Activated T-cell treated with anti-CD3 and anti-CD28 coated beads, Interleukin-2, amount 50 U/mL, for 72 hours (primary cell): ENCODE data around the gene GAA. TPM values are rescaled to one million over a fixed set of nuclear protein-coding genes. Genes with fewer than 3 reads are reported as not detected.

Experiments used
- ATAC-seq, 2 donors: fragments of 150-1000 bp; cut with Tn5 transposase; replicated peaks in 1 of 2; 2 replicates each; pipeline ENCODE4 v1.10.0; 2021; ENCODE audit warnings: moderate library complexity in 2 of 2, mild to moderate bottlenecking in 1 of 2
- DNase-seq, 2 donors: peaks; one replicate each; pipeline ENCODE4 v3.0.0; 2021 to 2022; ENCODE audit warnings: mixed read lengths in 1 of 2
- H3K27ac Mint-ChIP-seq: one replicate; pipeline ENCODE4 v1.8.0; 2022; ENCODE audit warnings: mild to moderate bottlenecking, moderate library complexity, mixed read lengths
- H3K27me3 Mint-ChIP-seq: one replicate; pipeline ENCODE4 v1.8.0; 2022; ENCODE audit warnings: low read depth, mixed read lengths
- H3K36me3 Mint-ChIP-seq, 2 donors: one replicate each; pipeline ENCODE4 v1.8.0; 2022; ENCODE audit warnings: mixed read lengths in 2 of 2, mild to moderate bottlenecking in 1 of 2; ENCODE audit not compliant: insufficient read depth in 2 of 2
- H3K4me1 Mint-ChIP-seq: one replicate; pipeline ENCODE4 v1.8.0; 2022; ENCODE audit warnings: low read depth, mixed read lengths
- H3K4me3 Mint-ChIP-seq, 2 donors: one replicate each; pipeline ENCODE4 v1.8.0; 2022; ENCODE audit warnings: mild to moderate bottlenecking in 2 of 2, mixed read lengths in 2 of 2, moderate library complexity in 2 of 2
- H3K9me3 Mint-ChIP-seq, 2 donors: one replicate each; pipeline ENCODE4 v1.8.0; 2022; ENCODE audit warnings: mixed read lengths in 2 of 2
- total RNA-seq, 2 donors: library from RNA; stranded (reverse); gene quantifications; one replicate each; pipeline ENCODE4 v1.2.3, GENCODE V29; 2022

GAA gene
- total RNA-seq, 2 donors from 2014 or later: 31.7 to 37.1 TPM

DNA sequence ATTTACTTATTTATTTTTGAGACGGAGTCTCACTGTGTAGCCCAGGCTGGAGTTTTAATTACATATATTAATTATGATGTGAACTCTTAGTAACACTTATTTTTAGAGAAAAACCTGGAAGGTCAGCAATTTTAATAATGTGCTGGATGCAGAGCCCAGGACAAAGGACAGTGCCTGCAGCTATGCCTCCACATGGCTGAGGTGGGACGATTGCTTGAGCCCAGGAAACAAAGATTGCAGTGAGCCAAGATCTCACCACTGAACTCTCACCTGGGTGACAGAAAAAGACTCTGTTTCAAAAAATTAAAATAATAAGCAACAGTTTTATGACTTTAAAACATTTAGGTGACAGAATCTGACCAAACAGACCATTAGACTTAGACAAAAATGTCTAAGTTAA is 57.5 kb downstream of the GAA start:
- Mint-ChIP-seq H3K4me1 (no peaks in the 10 kb centered on the region), H3K27ac (no peak overlapping the region), H3K9me3 (peaks cover 0 to 2% of the 10 kb centered on the region in 2 donors), H3K36me3 (peaks cover 0 to 3% of the 10 kb centered on the region in 2 donors), H3K4me3 (no peak overlapping the region), H3K27me3 (peaks cover 16% of the 10 kb centered on the region)
- no peak for ATAC-seq
- no peak for DNase-seq

DNA sequence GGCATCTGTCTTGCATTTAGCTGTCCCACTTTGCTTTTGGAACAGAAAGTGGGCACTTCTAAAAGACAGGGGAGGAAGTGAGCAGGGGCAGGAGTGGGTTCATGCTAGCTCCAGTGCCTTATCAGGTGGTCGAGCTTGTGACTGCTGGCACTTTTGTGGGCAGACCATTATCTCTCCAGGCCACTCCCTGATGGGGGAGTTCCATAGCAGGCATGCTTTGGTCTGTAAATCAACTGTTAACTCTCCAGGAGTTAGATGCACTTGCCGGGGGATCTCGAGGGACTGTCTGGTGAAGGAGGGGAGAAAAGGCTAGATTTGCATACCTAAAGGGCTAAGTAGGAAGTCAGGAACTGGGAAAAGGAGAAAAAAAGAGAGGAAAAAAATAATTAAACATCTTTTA is 59.2 kb downstream of the GAA start:
- H3K9me3 Mint-ChIP-seq: no peaks in the 10 kb centered on the region
- no peak overlapping the region for H3K4me3 Mint-ChIP-seq
- H3K27me3 Mint-ChIP-seq: peaks cover 16% of the 10 kb centered on the region
- DNase-seq: no peak
- H3K36me3 Mint-ChIP-seq: peaks cover 0 to 3% of the 10 kb centered on the region in 2 donors
- ATAC-seq: no peak
- H3K4me1 Mint-ChIP-seq: no peaks in the 10 kb centered on the region
- H3K27ac Mint-ChIP-seq: no peak overlapping the region

DNA sequence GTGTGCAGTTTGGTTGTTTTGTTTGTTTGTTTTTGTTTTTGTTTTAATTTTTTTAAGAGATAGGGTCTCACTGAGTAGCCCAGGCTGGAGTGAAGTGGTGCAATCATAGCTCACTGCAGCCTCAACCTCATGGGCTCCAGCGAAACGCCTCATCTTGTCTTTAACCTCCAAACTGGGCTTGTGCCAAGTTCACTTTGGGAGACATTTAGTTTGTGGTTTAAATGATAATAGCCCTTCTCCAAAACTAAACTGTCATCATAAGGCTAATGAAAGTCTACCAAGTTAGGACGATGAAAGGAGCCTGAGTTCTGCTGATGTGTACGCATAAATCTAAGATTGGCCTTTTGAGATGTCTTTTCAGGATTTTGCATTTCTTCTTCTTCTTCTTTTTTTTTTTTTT is 62.0 kb downstream of the GAA start:
- Mint-ChIP-seq H3K9me3 (no peaks in the 10 kb centered on the region), H3K27ac (no peak overlapping the region), H3K4me1 (no peaks in the 10 kb centered on the region), H3K36me3 (no peaks in the 10 kb centered on the region), H3K27me3 (peaks cover 16% of the 10 kb centered on the region), H3K4me3 (no peak overlapping the region)
- ATAC-seq (no peak), DNase-seq (no peak)

DNA sequence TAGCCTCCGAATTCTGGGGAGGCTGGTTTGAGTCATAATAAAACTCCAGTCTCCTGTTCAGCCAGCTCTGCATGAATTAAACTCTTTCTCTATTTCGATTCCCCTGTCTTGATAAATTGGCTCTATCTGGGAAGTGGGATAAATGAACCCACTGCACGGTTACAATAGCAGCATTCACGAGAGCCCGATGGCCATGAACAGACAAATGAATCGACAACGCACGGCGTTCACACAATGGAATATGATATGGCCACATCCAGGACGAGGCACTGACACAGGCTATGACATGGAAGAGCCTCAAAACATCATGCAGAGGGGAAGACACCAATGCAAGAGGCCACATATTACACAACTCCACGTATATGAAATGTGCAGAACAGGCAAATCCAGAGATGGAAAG is 62.8 kb downstream of the GAA start:
- DNase-seq (no peak), ATAC-seq (no peak)
- Mint-ChIP-seq H3K4me3 (no peak overlapping the region), H3K4me1 (no peaks in the 10 kb centered on the region), H3K9me3 (no peaks in the 10 kb centered on the region), H3K36me3 (no peaks in the 10 kb centered on the region), H3K27ac (no peak overlapping the region), H3K27me3 (peaks cover 21% of the 10 kb centered on the region)

DNA sequence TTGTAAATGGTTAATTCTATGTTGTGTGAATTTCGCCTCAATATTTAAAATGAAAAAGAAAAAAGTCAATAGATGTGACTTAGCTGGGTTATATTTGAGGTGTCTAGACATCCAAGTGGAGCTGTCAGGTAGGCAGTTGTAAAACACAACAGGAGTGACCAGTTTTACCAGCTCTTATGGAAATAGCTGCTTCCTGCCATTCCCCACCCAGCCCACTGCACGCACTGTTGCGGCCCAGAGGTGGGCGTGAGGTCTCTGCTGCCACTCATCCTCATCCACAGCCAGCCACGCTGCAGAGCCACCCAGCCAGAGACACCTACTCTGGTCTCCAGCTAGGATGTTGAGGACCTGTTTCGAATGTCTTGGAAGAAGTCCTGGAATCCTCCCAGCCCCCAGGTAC is 65.1 kb downstream of the GAA start:
- H3K4me3 Mint-ChIP-seq: no peak overlapping the region
- no peaks in the 10 kb centered on the region for H3K9me3 Mint-ChIP-seq
- H3K27me3 Mint-ChIP-seq: peaks cover 15% of the 10 kb centered on the region
- DNase-seq: no peak
- H3K4me1 Mint-ChIP-seq: no peaks in the 10 kb centered on the region
- no peak for ATAC-seq
- no peak overlapping the region for H3K27ac Mint-ChIP-seq
- no peaks in the 10 kb centered on the region for H3K36me3 Mint-ChIP-seq

DNA sequence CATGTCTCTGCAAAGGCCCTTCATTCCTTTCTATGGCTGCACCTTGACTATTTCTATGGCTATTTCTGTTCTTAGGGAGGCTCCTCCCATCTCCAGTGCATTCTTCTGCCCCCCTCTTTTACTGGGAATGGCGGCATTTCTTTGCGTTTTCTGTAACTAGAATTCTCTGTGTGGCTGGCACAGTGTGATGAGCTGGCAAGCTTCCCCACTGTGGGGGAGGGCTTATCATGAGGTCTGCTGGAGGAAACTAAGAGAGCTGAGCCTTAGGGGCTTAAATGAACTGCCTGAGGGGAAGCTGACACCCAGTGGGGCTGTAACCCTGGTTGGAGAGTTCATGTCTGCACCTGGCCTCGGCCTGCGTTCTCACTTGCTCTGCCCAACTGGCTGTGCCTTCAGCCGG is 67.0 kb downstream of the GAA start:
- Mint-ChIP-seq H3K4me1 (no peaks in the 10 kb centered on the region), H3K27ac (no peak overlapping the region), H3K27me3 (peaks cover 15% of the 10 kb centered on the region), H3K36me3 (no peaks in the 10 kb centered on the region), H3K9me3 (no peaks in the 10 kb centered on the region), H3K4me3 (no peak overlapping the region)
- no peak for ATAC-seq
- DNase-seq: no peak

DNA sequence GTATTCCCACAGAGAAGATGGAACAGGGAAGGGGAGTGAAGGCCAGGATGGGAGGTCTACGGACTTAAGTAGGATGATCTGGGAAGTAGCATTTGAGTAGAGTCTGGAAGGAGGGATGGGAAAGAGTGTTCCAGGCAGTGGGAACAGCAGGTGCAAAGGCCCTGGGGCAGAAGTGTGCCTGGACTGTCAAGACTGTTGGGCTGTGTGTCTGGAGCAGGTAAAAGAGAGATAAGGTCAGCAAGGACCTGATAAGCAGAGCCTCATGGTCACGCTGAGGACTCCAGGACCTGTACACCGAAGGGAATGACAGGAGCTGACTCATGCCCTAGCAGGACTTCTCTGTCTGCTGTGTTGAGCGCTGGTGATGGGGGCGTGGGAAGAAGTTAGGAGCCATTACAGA is 67.7 kb downstream of the GAA start:
- H3K4me3 Mint-ChIP-seq: no peak overlapping the region
- H3K27ac Mint-ChIP-seq: no peak overlapping the region
- no peaks in the 10 kb centered on the region for H3K9me3 Mint-ChIP-seq
- no peak for ATAC-seq
- H3K36me3 Mint-ChIP-seq: no peaks in the 10 kb centered on the region
- H3K27me3 Mint-ChIP-seq: peaks cover 15% of the 10 kb centered on the region
- no peaks in the 10 kb centered on the region for H3K4me1 Mint-ChIP-seq
- no peak for DNase-seq

Other genes starting within 250 kb of the GAA start
- 10 to 100 TPM; 15.8 to 32.8 TPM for gene TBC1D16, start 65.7 kb upstream of the GAA start, total RNA-seq
- 1 to 10 TPM in 1 of 2 donors, under 1 TPM in 1; 0.53 to 1.3 TPM for gene CCDC40, start 64.9 kb upstream of the GAA start, total RNA-seq
- gene EIF4A3, start 45.5 kb downstream of the GAA start, total RNA-seq: 100 to 1,000 TPM in 1 of 2 donors, 10 to 100 TPM in 1; 91.8 to 104 TPM
- under 1 TPM in 1 of 2 donors, not detected in 1; 0.39 TPM for gene CARD14, start 68.4 kb downstream of the GAA start, total RNA-seq
- gene SGSH, start 118.8 kb downstream of the GAA start, total RNA-seq: 10 to 100 TPM; 51.3 to 64.4 TPM
- gene SLC26A11, start 118.8 kb downstream of the GAA start, total RNA-seq: 10 to 100 TPM; 25.9 to 28.8 TPM
- 100 to 1,000 TPM; 546 to 651 TPM for gene RNF213, start 159.3 kb downstream of the GAA start, total RNA-seq